PC-3 (cell line): Measurements from ENCODE around the gene EIF2B5. TPM values are rescaled to one million over a fixed set of nuclear protein-coding genes. Genes with fewer than 3 reads are reported as not detected.

Experiments
- ATAC-seq: fragments of 200-7000 bp; cut with Tn5 transposase; 2 replicates; pipeline ENCODE4 v1.9.1; 2020; ENCODE audit warnings: mild to moderate bottlenecking, moderate library complexity
- BruUV-seq: library from RNA; stranded (reverse); fragments of 400-500 nt; replicated peaks from 2 replicates; lab custom pipeline; 2021; lab: Mats Ljungman, UMichigan
- CTCF ChIA-PET: fragments of 300-600 bp; sonication (Branson Sonifier 250); formaldehyde crosslinking; loops from one replicate; lab custom pipeline; 2022; ENCODE audit warnings: antibody characterized with exemption; lab: Charles Lee
- POLR2A ChIA-PET: fragments of 300-600 bp; sonication (Branson Sonifier 250); formaldehyde crosslinking; loops from one replicate; lab custom pipeline; 2022; ENCODE audit warnings: antibody characterized with exemption; ENCODE audit not compliant: unreplicated experiment; lab: Charles Lee
- DNase-seq: peaks from one replicate; pipeline ENCODE4 v3.0.0-alpha.2; 2015
- H2AFZ ChIP-seq: fragments of 300-600 bp; sonication (generic); 2 replicates; pipeline ENCODE4 v1.6.0; 2016; ENCODE audit warnings: antibody characterized with exemption, low read length
- H3F3A ChIP-seq: fragments of 300-600 bp; sonication (generic); one replicate; pipeline ENCODE4 v1.6.0; 2017; ENCODE audit warnings: antibody characterized with exemption, low read length, control low read depth, mild to moderate bottlenecking; ENCODE audit not compliant: unreplicated experiment
- H3K27ac ChIP-seq: fragments of 300-600 bp; sonication (generic); 2 replicates; pipeline ENCODE4 v1.5.1; 2016; ENCODE audit warnings: mild to moderate bottlenecking, low read length
- H3K27me3 ChIP-seq: fragments of 300-600 bp; sonication (generic); 2 replicates; pipeline ENCODE4 v1.6.1; 2016; ENCODE audit warnings: low read length, mixed read lengths
- H3K36me3 ChIP-seq: fragments of 300-600 bp; sonication (generic); 2 replicates; pipeline ENCODE4 v1.6.1; 2016; ENCODE audit warnings: low read depth, mixed run types, low read length, mixed read lengths
- H3K4me1 ChIP-seq: fragments of 300-600 bp; sonication (generic); 2 replicates; pipeline ENCODE4 v1.5.1; 2016; ENCODE audit warnings: low read length; ENCODE audit not compliant: insufficient read depth
- H3K4me2 ChIP-seq: fragments of 300-600 bp; sonication (generic); 2 replicates; pipeline ENCODE4 v1.6.0; 2016; ENCODE audit warnings: low read length
- H3K4me3 ChIP-seq: fragments of 300-600 bp; sonication (generic); 2 replicates; pipeline ENCODE4 v1.5.1; 2016; ENCODE audit warnings: mild to moderate bottlenecking, low read length, mixed read lengths
- H3K79me2 ChIP-seq: fragments of 300-600 bp; sonication (generic); 2 replicates; pipeline ENCODE4 v1.6.1; 2017; ENCODE audit warnings: low read length, mixed read lengths
- H3K9ac ChIP-seq: fragments of 300-600 bp; sonication (generic); 2 replicates; pipeline ENCODE4 v1.6.0; 2016; ENCODE audit warnings: mild to moderate bottlenecking, low read length
- H3K9me2 ChIP-seq: fragments of 300-600 bp; sonication (generic); replicated peaks from 2 replicates; pipeline ENCODE4 v1.6.1; 2016; ENCODE audit warnings: mixed run types, low read length, mixed read lengths
- H3K9me3 ChIP-seq: fragments of 300-600 bp; sonication (generic); 2 replicates; pipeline ENCODE4 v1.6.1; 2016; ENCODE audit warnings: low read length, mixed read lengths
- H4K20me1 ChIP-seq: fragments of 300-600 bp; sonication (generic); 2 replicates; pipeline ENCODE4 v1.6.1; 2016; ENCODE audit warnings: low read length, mixed read lengths
- EZH2 ChIP-seq: fragments of 300-600 bp; sonication (generic); IDR thresholded peaks from one replicate; pipeline ENCODE4 v1.6.1; 2017; ENCODE audit warnings: antibody characterized with exemption, mild to moderate bottlenecking, low read length; ENCODE audit not compliant: unreplicated experiment
- EZH2phosphoT487 ChIP-seq: fragments of 300-600 bp; sonication (generic); IDR thresholded peaks from 2 replicates; pipeline ENCODE4 v1.6.1; 2018; ENCODE audit warnings: mild to moderate bottlenecking, antibody characterized with exemption, low read length, borderline replicate concordance
- intact Hi-C: fragments of 100-400 bp; cut with micrococcal nuclease; formaldehyde crosslinking; loops from 2 replicates; pipeline ENCODE4 v1.9.0; 2023
- total RNA-seq: library from RNA; depleted of rRNA; stranded (reverse); fragments of >200 nt; gene quantifications from 2 replicates; pipeline ENCODE4 v1.2.3, GENCODE V29; 2014
- TF ChIP-seq, protein P1 (sequence below): fragments of 300-600 bp; sonication (generic); conservative IDR thresholded peaks from 2 replicates; pipeline ENCODE4 v1.5.1; 2017; ENCODE audit warnings: antibody characterized with exemption, low read depth, mild to moderate bottlenecking, low read length

The EIF2B5 gene
- total RNA-seq, 1 experiment from 2014 or later, result 51.3 TPM

DNA sequence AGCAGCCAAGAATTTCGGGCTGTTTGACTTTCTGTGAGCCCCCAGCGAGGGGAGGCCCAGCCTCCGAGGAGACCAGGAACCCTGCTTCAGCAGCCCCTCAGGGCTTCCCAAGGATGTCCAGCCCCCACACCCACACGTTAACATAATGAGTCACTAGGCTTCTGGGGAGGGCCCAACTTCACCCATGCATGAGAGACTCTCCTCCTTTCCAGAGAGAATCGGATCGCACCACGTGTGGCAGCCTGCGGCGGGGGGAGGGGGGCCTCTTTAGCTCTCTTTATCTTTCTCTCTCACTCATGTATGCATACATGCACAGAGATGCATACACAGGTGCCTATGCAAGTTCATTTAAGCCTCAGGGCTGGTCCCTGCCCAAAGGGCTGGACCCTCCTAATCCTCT, 36.4 kb downstream of the EIF2B5 start:
- Histone ChIP-seq H4K20me1 (no peaks in the 10 kb centered on the region; the same call in 1 of the 2 replicates), H3K9me2 (no peaks in the 10 kb centered on the region), H3K4me3 (no peak overlapping the region), H2AFZ (no peak overlapping the region), H3K27ac (peak overlapping the region; percentile 38), H3K4me1 (peaks cover 43% of the 10 kb centered on the region), H3K79me2 (peaks cover 19% of the 10 kb centered on the region), H3F3A (no peaks in the 10 kb centered on the region), H3K9me3 (no peaks in the 10 kb centered on the region), H3K9ac (no peak overlapping the region), H3K4me2 (peak overlapping the region; percentile 7), H3K36me3 (peaks cover 10% of the 10 kb centered on the region), H3K27me3 (no peaks in the 10 kb centered on the region)
- CTCF ChIA-PET, result interaction anchor here (0.6 kb wide), 1 partner anchor 154 kb away, joined by 4 read pairs; the partner anchor contains the start of gene ABCC5
- BruUV-seq, result no TSS peak
- POLR2A ChIA-PET, result no interaction called here
- intact Hi-C loops, result no loop called here
- ATAC-seq, result peak; percentile 4; the same call in 1 of the 2 replicates
- DNase-seq, result peak; percentile 60
- TF ChIP-seq EZH2, result no peak

GRCh38 chr3:184172681-184173373, 37.7 kb downstream of the EIF2B5 start:
- Histone ChIP-seq H3K27me3 (no peaks in the 10 kb centered on the region), H3K9me3 (no peaks in the 10 kb centered on the region), H4K20me1 (peaks cover 12% of the 10 kb centered on the region), H3K9ac (no peak overlapping the region), H3K79me2 (peaks cover 31% of the 10 kb centered on the region), H3K36me3 (peaks cover 11% of the 10 kb centered on the region), H3K4me1 (peaks cover 55% of the 10 kb centered on the region), H3K9me2 (no peaks in the 10 kb centered on the region), H2AFZ (no peak overlapping the region), H3K4me3 (no peak overlapping the region), H3K4me2 (no peak overlapping the region), H3F3A (no peaks in the 10 kb centered on the region), H3K27ac (peak overlapping the region; percentile 23)
- ChIA-PET CTCF (no interaction called here), POLR2A (no interaction called here)
- intact Hi-C loops, result no loop called here
- DNase-seq (no peak), ATAC-seq (no peak)
- TF ChIP-seq EZH2 (no peak), EZH2phosphoT487 (no peak)
- TF ChIP-seq, protein P1, sequence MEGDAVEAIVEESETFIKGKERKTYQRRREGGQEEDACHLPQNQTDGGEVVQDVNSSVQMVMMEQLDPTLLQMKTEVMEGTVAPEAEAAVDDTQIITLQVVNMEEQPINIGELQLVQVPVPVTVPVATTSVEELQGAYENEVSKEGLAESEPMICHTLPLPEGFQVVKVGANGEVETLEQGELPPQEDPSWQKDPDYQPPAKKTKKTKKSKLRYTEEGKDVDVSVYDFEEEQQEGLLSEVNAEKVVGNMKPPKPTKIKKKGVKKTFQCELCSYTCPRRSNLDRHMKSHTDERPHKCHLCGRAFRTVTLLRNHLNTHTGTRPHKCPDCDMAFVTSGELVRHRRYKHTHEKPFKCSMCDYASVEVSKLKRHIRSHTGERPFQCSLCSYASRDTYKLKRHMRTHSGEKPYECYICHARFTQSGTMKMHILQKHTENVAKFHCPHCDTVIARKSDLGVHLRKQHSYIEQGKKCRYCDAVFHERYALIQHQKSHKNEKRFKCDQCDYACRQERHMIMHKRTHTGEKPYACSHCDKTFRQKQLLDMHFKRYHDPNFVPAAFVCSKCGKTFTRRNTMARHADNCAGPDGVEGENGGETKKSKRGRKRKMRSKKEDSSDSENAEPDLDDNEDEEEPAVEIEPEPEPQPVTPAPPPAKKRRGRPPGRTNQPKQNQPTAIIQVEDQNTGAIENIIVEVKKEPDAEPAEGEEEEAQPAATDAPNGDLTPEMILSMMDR, result no peak
- BruUV-seq, result no TSS peak

GRCh38 chr3:184173374-184173722, 38.2 kb downstream of the EIF2B5 start:
- Histone ChIP-seq H3F3A (no peaks in the 10 kb centered on the region), H3K4me3 (no peak overlapping the region), H3K9ac (no peak overlapping the region), H3K79me2 (peaks cover 37% of the 10 kb centered on the region), H3K27me3 (no peaks in the 10 kb centered on the region), H3K36me3 (peaks cover 14% of the 10 kb centered on the region), H3K27ac (no peak overlapping the region), H3K9me2 (no peaks in the 10 kb centered on the region), H4K20me1 (peaks cover 18% of the 10 kb centered on the region), H3K4me2 (no peak overlapping the region), H3K4me1 (peaks cover 55% of the 10 kb centered on the region), H3K9me3 (no peaks in the 10 kb centered on the region), H2AFZ (no peak overlapping the region)
- no TSS peak for BruUV-seq
- TF ChIP-seq EZH2 (no peak), EZH2phosphoT487 (no peak)
- TF ChIP-seq, protein P1, result no peak
- DNase-seq (no peak), ATAC-seq (no peak)
- intact Hi-C loops, result no loop called here
- CTCF ChIA-PET, result no interaction called here
- POLR2A ChIA-PET, result no interaction called here
